ENCODE measurements around the gene NEK11. TPM values are rescaled to one million over a fixed set of nuclear protein-coding genes. Genes with fewer than 3 reads are reported as not detected.
A peak's percentile ranks its signal among the peaks of the same experiment; 100 is the strongest.

Gene NEK11
- total RNA-seq, 1 donor from 2014 or later: 13.8 TPM

- TF ChIP-seq CTCF (conservative IDR thresholded peaks at IDR 0.05): no peak
- no peak overlapping the region for H3K27ac Mint-ChIP-seq
- H3K4me1 Mint-ChIP-seq (ENCODE audit: unreplicated experiment): no peaks in the 10 kb centered on the region
- no peaks in the 10 kb centered on the region for H3K27me3 Mint-ChIP-seq
- no peaks in the 10 kb centered on the region for H3K9me3 Mint-ChIP-seq
- H3K4me3 Mint-ChIP-seq: no peak overlapping the region
- H3K36me3 Mint-ChIP-seq: peaks cover 21% of the 10 kb centered on the region
- no peak for DNase-seq (ENCODE audit: extremely low spot score, unreplicated experiment)
Measured at GRCh38 chr3:131008326-131008725, 18.4 kb upstream of the NEK11 start.

GRCh38 chr3:131009698-131010097 is 17.0 kb upstream of the NEK11 start:
- TF ChIP-seq CTCF (conservative IDR thresholded peaks at IDR 0.05): no peak
- no peak for DNase-seq (ENCODE audit: extremely low spot score, unreplicated experiment)
- H3K4me3 Mint-ChIP-seq: no peak overlapping the region
- no peaks in the 10 kb centered on the region for H3K9me3 Mint-ChIP-seq
- no peaks in the 10 kb centered on the region for H3K27me3 Mint-ChIP-seq
- H3K4me1 Mint-ChIP-seq (ENCODE audit: unreplicated experiment): no peaks in the 10 kb centered on the region
- no peak overlapping the region for H3K27ac Mint-ChIP-seq
- H3K36me3 Mint-ChIP-seq: peaks cover 18% of the 10 kb centered on the region

- Mint-ChIP-seq H3K4me3 (no peak overlapping the region), H3K27ac (no peak overlapping the region), H3K4me1 (ENCODE audit: unreplicated experiment) (peaks cover 15% of the 10 kb centered on the region), H3K9me3 (no peaks in the 10 kb centered on the region), H3K27me3 (no peaks in the 10 kb centered on the region), H3K36me3 (peaks cover 18% of the 10 kb centered on the region)
- TF ChIP-seq CTCF (conservative IDR thresholded peaks at IDR 0.05): no peak
- no peak for DNase-seq (ENCODE audit: extremely low spot score, unreplicated experiment)
Measured at GRCh38 chr3:131018970-131019369, 7.7 kb upstream of the NEK11 start.

GRCh38 chr3:131020122-131020693 is 6.5 kb upstream of the NEK11 start:
- DNase-seq (ENCODE audit: extremely low spot score, unreplicated experiment): no peak
- no peak overlapping the region for H3K4me3 Mint-ChIP-seq
- peaks cover 25% of the 10 kb centered on the region for H3K36me3 Mint-ChIP-seq
- H3K9me3 Mint-ChIP-seq: no peaks in the 10 kb centered on the region
- no peak overlapping the region for H3K27ac Mint-ChIP-seq
- H3K4me1 Mint-ChIP-seq (ENCODE audit: unreplicated experiment): peaks cover 23% of the 10 kb centered on the region
- no peak for TF ChIP-seq CTCF (conservative IDR thresholded peaks at IDR 0.05)
- H3K27me3 Mint-ChIP-seq: no peaks in the 10 kb centered on the region

- DNase-seq (ENCODE audit: extremely low spot score, unreplicated experiment): no peak
- no peaks in the 10 kb centered on the region for H3K9me3 Mint-ChIP-seq
- H3K4me1 Mint-ChIP-seq (ENCODE audit: unreplicated experiment): peaks cover 32% of the 10 kb centered on the region
- peak overlapping the region; percentile 95 for H3K27ac Mint-ChIP-seq
- peaks cover 21% of the 10 kb centered on the region for H3K36me3 Mint-ChIP-seq
- no peak for TF ChIP-seq CTCF (conservative IDR thresholded peaks at IDR 0.05)
- peak overlapping the region; percentile 94 for H3K4me3 Mint-ChIP-seq
- H3K27me3 Mint-ChIP-seq: no peaks in the 10 kb centered on the region
Measured at GRCh38 chr3:131025539-131025938, 1.1 kb upstream of the NEK11 start.

GRCh38 chr3:131028844-131029243 is 2.2 kb downstream of the NEK11 start:
- Mint-ChIP-seq H3K36me3 (peaks cover 24% of the 10 kb centered on the region), H3K27me3 (no peaks in the 10 kb centered on the region), H3K9me3 (no peaks in the 10 kb centered on the region), H3K4me1 (ENCODE audit: unreplicated experiment) (peaks cover 32% of the 10 kb centered on the region), H3K27ac (no peak overlapping the region), H3K4me3 (peak overlapping the region; percentile 11)
- DNase-seq (ENCODE audit: extremely low spot score, unreplicated experiment): no peak
- TF ChIP-seq CTCF (conservative IDR thresholded peaks at IDR 0.05): no peak
